ENCODE results near the gene HOPX. TPM values are rescaled to one million over a fixed set of nuclear protein-coding genes. Genes with fewer than 3 reads are reported as not detected.

HOPX gene
- total and polyA plus RNA-seq, 8 donors: 1.2 to 79.1 (median 48.2) TPM; not detected in 1

DNA sequence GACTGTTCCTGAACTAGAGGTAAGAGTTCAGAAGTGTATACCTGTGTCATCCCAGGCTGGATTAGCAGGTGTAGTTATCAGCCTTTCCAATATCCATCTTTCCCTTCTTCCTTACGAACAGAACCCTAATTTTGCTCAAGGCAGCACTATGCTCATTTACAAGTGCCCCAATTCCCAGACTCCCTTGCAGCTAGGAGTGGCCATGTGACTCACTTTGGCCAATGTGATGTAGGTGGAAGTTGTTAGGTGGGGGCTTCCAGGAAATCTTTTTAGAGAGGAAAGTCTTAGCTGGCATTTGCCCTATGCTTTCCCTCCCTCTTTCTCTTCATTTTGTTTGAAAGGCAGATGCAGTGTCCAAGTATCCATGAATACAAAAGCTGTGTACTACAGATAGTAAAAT lies 34.8 kb downstream of the HOPX start:
- H3K9me3 ChIP-seq: peaks cover 0 to 11% (median 0%) of the 10 kb centered on the region in 4 donors
- H3K27ac ChIP-seq: no peak overlapping the region
- intact Hi-C loops (cut with DNase I; ENCODE audit: low total_unique reads): no loop called here
- no peak for DNase-seq
- H3K27me3 ChIP-seq: no peaks in the 10 kb centered on the region
- WGBS, 5 donors: 94 to 97% (median 95%) methylated on average over 1 of the region's 1 CpG
- no peaks in the 10 kb centered on the region for H3K36me3 ChIP-seq
- no peak overlapping the region for H3K4me3 ChIP-seq
- TF ChIP-seq POLR2A (IDR thresholded peaks at IDR 0.05) (no peak), EP300 (IDR thresholded peaks at IDR 0.05) (no peak), POLR2AphosphoS5 (IDR thresholded peaks at IDR 0.05) (no peak)
- TF ChIP-seq, protein P1, sequence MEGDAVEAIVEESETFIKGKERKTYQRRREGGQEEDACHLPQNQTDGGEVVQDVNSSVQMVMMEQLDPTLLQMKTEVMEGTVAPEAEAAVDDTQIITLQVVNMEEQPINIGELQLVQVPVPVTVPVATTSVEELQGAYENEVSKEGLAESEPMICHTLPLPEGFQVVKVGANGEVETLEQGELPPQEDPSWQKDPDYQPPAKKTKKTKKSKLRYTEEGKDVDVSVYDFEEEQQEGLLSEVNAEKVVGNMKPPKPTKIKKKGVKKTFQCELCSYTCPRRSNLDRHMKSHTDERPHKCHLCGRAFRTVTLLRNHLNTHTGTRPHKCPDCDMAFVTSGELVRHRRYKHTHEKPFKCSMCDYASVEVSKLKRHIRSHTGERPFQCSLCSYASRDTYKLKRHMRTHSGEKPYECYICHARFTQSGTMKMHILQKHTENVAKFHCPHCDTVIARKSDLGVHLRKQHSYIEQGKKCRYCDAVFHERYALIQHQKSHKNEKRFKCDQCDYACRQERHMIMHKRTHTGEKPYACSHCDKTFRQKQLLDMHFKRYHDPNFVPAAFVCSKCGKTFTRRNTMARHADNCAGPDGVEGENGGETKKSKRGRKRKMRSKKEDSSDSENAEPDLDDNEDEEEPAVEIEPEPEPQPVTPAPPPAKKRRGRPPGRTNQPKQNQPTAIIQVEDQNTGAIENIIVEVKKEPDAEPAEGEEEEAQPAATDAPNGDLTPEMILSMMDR (IDR thresholded peaks at IDR 0.05): no peak
- no peaks in the 10 kb centered on the region for H3K4me1 ChIP-seq

DNA sequence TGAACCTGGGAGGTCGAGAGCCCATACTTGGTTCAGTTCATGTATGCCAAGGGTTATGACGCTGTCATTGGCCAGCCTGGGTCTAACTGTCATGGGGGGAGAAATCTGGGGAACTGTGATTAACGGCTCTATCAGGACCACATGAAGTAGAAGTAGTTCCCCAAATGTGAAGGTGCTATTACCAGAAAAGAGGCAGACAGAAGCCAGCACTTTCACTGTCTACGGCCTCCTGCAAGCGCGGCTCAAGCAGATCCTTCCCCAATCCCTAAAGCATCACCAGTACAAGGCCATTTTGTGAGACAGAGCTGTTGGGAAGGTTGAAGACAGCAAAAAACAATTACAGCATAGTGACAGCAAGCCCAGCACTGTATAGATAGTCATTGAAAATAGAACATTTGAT lies 37.5 kb downstream of the HOPX start:
- Histone ChIP-seq H3K9me3 (peaks cover 0 to 11% (median 0%) of the 10 kb centered on the region in 4 donors), H3K27ac (no peak overlapping the region), H3K27me3 (no peaks in the 10 kb centered on the region), H3K4me1 (no peaks in the 10 kb centered on the region), H3K4me3 (no peak overlapping the region), H3K36me3 (no peaks in the 10 kb centered on the region)
- DNase-seq: no peak
- TF ChIP-seq, protein P1 (IDR thresholded peaks at IDR 0.05): no peak
- TF ChIP-seq POLR2AphosphoS5 (IDR thresholded peaks at IDR 0.05): no peak
- no peak for TF ChIP-seq EP300 (IDR thresholded peaks at IDR 0.05)
- TF ChIP-seq POLR2A (IDR thresholded peaks at IDR 0.05): no peak
- intact Hi-C loops (cut with DNase I; ENCODE audit: low total_unique reads): no loop called here
- WGBS, 5 donors: 93 to 95% (median 93%) methylated on average over 6 of the region's 6 CpGs

DNA sequence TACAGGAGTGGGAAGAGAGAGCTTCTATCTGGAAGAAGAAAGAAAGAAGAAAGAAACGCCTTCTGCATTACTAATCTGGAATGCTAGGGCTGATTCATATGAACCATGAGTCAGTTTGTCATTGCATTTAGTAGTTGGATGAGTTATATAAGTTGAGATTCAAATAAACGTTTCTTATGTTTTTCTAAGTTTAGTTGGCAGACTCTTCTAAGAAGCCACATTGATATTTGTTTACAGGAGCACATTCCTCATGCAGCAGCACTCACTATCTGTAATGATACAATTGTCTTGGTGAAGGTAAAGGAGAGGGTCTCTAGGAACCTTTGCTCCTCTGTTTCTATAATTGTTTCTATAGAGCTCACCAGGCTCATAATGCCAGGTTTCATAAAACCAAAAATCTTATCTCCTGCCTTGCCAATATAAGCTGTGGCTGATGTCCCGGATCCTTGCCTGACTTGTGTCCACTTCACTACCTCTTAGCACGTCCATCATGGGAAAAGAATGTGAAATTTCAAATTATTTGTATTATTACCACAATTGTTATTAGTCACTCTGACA lies 39.5 kb downstream of the HOPX start:
- H3K27ac ChIP-seq: no peak overlapping the region
- H3K9me3 ChIP-seq: peaks cover 0 to 8% (median 0%) of the 10 kb centered on the region in 4 donors
- no peak overlapping the region for H3K4me3 ChIP-seq
- DNase-seq: peak in 1 of 2 donors; percentile 20
- H3K27me3 ChIP-seq: no peaks in the 10 kb centered on the region
- intact Hi-C loops (cut with DNase I; ENCODE audit: low total_unique reads): no loop called here
- no peak for TF ChIP-seq POLR2A (IDR thresholded peaks at IDR 0.05)
- TF ChIP-seq EP300 (IDR thresholded peaks at IDR 0.05): no peak
- TF ChIP-seq POLR2AphosphoS5 (IDR thresholded peaks at IDR 0.05): no peak
- TF ChIP-seq, protein P1 (IDR thresholded peaks at IDR 0.05): no peak
- no peaks in the 10 kb centered on the region for H3K4me1 ChIP-seq
- 40 to 54% (median 48%) methylated on average over 4 of the region's 4 CpGs for WGBS, 5 donors
- no peaks in the 10 kb centered on the region for H3K36me3 ChIP-seq

DNA sequence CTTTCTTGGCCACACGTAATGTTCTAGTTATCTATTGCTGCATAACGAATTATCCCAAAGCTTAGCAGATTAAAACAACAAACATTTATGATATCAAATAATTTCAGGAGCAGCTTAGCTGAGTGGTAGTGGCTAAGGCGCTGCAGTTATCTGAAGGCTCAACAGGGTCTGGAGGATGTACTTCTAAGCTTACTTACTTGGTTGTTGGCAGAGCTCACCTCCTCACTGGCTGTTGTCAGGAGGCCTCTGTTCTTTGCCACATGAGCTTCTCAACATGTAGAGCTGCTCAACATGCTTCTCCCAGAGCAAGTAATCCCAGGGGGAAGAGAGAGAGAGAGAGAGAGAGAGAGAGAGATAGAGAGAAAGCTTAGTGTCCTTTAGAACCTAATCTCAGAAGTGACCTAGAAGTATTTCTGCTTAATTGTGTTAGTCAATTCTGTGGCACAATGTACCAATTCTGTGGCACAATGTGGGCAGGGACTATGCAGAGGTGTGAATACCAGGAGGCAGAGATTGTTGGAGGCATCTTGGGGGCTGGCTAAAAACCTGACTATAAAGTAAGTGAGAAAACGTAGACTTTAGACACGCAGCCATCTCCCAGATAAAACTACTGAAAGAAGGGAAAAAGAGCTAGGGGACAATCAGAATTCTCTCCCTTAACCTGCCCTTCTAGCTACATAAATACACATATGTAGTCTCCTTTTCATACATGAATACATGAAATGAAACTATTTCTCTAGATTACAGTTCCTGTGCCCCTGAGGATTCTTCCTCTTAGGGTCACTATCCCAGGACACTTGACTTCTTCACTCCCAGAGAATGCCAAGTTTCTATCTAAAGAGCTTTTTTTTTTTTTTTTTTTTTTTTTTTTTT lies 40.2 kb downstream of the HOPX start:
- DNase-seq: no peak
- H3K4me1 ChIP-seq: no peaks in the 10 kb centered on the region
- intact Hi-C loops (cut with DNase I; ENCODE audit: low total_unique reads): no loop called here
- TF ChIP-seq POLR2AphosphoS5 (IDR thresholded peaks at IDR 0.05) (no peak), POLR2A (IDR thresholded peaks at IDR 0.05) (no peak), EP300 (IDR thresholded peaks at IDR 0.05) (no peak)
- TF ChIP-seq, protein P1 (IDR thresholded peaks at IDR 0.05): no peak
- no peaks in the 10 kb centered on the region for H3K36me3 ChIP-seq
- no peaks in the 10 kb centered on the region for H3K27me3 ChIP-seq
- no peak overlapping the region for H3K27ac ChIP-seq
- peaks cover 0 to under 1% (median 0%) of the 10 kb centered on the region in 4 donors for H3K9me3 ChIP-seq
- WGBS, 5 donors: 72 to 82% (median 76%) methylated on average over 5 of the region's 5 CpGs
- H3K4me3 ChIP-seq: no peak overlapping the region

All from stomach (tissue), 9 donors.